Hepatocyte (in vitro differentiated cells): ENCODE measurements around the gene SPECC1L.

Experiments used
- CTCF ChIP-seq: fragments of 200-600 bp; sonication (generic); IDR thresholded peaks from 2 replicates; pipeline ENCODE4 v1.5.1; 2016; ENCODE audit warnings: antibody characterized with exemption, mild to moderate bottlenecking; ENCODE audit not compliant: poor library complexity
- EZH2 ChIP-seq: fragments of 200-600 bp; sonication (generic); IDR thresholded peaks from 2 replicates; pipeline ENCODE4 v1.6.1; 2016; ENCODE audit warnings: antibody characterized with exemption, mild to moderate bottlenecking, borderline replicate concordance
- EZH2phosphoT487 ChIP-seq: fragments of 200-600 bp; sonication (generic); IDR thresholded peaks from one replicate; pipeline ENCODE4 v1.6.1; 2018; ENCODE audit warnings: antibody characterized with exemption, mild to moderate bottlenecking, low read depth, moderate library complexity; ENCODE audit not compliant: unreplicated experiment, severe bottlenecking

- TF ChIP-seq CTCF (no peak), EZH2phosphoT487 (no peak), EZH2 (no peak)
These were observed 145.5 kb downstream of the SPECC1L start for GRCh38 chr22:24416095-24416494.
